SKM-1 treated with dmso at 0.1 percent for 144 hours (cell line): Measurements from ENCODE around the gene C14orf93.

ENCODE experiments used
- DNase-seq: peaks from one replicate; lab custom pipeline; 2025; ENCODE audit not compliant: unreplicated experiment; lab: John Stamatoyannopoulos, UW

The C14orf93 gene

GRCh38 chr14:23045419-23046357 lies 35.7 kb upstream of the C14orf93 start:
- DNase-seq, result no peak

DNA sequence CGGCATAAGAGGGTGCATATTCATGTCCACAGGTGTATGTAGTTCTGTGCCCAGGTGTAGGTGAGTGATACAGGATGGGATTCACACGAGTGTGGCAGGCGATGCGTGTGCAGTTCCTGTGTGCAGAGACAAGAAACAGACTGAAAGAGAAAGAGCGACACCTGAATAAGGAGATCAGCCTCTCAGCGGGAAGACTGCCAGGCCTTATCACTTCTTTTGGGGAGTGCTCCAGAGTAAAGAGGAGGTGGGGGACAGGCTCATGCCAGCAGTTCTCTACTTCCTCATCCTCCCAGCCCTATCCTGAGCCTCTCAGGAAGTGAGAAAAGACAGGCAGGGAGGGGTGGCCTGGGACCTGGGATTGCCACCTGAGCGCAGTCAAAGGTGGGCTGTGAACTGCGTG lies 34.9 kb upstream of the C14orf93 start:
- no peak for DNase-seq

DNA sequence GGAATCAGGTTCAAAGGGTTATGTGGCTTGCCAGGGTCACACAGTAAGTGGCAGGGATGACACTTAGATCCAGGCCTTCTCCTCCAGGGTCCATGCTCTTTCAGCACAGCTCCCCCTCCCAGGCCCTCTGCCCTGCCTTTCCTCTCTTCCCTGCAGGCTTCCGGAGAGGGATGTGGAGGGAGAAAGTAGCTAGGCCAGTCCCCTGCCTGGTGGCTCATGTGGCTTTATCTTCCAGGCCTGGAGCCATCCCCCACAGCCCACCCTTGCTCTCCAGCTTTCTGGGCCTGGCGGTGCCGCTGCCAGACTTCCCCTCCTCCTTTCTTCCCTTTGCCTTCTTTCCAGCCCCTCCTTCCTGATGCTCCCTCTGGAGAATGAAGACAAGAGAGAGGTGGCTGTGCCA lies 33.8 kb upstream of the C14orf93 start:
- no peak for DNase-seq

DNA sequence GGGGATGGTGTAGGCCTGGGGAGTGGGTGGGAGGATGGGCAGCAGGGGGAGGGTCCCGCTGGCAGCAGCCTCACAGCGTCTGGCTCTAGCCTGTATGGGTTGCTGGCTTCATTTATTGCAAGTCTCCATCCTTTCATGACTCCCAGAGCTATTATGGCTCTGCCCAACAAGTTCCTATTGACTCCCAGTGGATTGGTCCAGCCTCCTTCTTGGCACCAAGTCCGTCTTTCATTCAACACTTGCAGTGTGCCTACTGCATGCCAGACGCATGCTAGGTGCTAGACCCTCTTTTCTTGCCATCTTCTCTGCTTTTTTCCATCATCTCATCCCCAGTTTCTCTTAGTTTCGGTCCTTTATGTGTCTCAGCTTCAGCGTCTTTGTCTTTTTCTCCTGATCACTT lies 33.2 kb upstream of the C14orf93 start:
- no peak for DNase-seq

- DNase-seq, result no peak
Observed at GRCh38 chr14:23042162-23042965, 32.4 kb upstream of the C14orf93 start, which contains the start of gene PSMB11. Gene PSMB11, plus strand, starts transcription at chr14:23042212. Its CDS starts 14 bp downstream, at chr14:23042226.

DNA sequence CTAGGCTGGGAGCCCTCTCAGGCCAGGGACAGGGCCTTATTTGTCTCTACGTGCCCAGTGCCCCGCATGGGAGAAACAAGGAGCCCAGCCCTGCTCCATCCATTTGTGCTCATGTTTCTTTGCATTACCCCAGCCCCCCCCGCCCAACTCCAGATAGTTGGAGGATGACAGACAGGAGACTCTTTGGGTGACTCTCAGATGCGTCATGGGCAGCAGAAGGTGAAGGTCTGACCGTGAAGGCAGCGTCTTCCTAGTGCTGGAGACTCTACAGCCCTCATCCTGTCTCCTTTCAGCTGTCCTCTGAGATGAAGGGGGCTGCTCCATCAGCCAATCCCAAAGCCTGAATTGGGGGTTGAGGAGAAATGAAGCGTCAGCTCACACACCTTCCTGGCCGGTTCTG lies 31.8 kb upstream of the C14orf93 start:
- DNase-seq, result no peak

- no peak for DNase-seq
Observed at GRCh38 chr14:23040100-23040499, 30.2 kb upstream of the C14orf93 start.

DNA sequence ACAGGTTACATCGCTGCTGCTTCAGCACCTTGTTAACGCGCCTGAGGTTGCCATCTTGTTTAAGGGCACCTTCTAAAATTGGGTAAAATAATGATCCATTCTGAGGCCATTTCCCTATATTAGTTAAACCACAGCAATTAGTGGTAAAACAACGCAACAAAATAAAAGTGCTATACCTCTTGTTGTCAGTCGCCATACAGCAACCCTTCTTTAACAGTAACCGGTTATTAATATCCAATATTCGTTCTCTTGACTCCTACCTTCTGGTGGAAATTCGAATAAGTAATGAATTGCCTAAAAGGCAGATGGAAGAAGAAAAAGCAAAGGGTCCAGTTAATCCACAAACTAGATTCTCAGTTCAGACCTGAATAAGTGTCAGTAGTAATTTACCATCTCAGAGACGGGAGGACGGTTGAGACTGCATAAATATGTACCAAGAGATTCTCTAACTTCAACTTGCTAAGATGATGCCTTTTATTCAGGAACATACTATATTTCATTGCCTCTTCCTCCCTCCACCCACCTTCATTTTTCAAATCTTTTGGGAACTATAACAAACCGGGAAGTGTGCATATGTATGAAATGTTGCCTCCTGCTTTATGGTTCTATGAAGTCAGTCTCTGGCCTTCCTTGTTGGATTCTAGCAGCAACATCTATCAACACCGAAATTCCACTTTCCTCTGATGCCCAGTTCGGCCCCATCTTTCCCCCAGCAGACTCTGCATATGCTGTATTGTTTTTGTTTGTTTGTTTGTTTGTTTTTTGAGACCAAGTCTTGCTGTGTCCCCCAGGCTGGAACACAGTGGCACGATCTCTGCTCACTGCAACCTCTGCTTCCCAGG lies 25.6 kb upstream of the C14orf93 start:
- DNase-seq, result no peak

DNA sequence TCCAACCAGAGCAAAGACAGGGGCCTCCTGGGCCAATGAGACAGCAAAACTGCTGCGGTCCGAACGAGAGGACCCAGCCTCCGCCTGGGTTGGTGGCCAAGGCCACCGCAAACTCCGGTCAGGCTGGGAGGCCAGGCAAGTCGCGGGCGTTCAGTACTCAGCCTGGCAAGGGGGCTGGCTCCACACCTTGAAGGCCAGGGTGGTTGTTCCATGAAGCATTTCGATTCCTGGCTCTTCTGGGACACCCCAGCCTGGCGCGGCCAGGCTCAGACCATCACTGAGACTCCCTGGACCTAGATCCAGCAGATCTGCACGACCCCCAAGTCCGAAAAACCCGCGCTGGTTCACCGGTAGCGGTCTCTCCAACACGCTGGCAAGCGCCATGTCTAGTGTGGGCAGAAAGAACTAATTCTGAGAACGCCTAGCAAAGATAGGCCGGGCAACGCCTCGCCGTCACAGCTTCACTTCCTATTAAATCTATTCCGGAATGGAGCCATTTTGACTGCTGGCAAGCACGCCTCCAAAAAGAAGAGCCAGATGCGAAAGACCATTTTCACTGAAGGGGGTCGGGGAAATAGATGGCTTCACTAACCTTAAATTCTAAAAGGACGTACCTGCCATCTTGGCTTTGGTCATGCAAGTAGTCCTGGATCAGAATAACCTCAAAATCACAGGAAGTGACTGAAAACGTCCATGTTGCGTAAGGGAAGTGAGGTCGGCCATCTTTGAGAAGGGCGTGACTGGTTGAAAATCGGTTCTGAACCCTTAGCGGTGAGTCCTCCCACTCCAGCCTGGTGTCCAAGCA lies 24.8 kb upstream of the C14orf93 start, which contains the start of gene PSMB5:
Gene PSMB5, minus strand, starts transcription at position 403 of the 805 bp plus-strand sequence. Its CDS starts 19 bp downstream, at position 384.
- no peak for DNase-seq

GRCh38 chr14:23033801-23034497 lies 24.0 kb upstream of the C14orf93 start:
- DNase-seq, result no peak

DNA sequence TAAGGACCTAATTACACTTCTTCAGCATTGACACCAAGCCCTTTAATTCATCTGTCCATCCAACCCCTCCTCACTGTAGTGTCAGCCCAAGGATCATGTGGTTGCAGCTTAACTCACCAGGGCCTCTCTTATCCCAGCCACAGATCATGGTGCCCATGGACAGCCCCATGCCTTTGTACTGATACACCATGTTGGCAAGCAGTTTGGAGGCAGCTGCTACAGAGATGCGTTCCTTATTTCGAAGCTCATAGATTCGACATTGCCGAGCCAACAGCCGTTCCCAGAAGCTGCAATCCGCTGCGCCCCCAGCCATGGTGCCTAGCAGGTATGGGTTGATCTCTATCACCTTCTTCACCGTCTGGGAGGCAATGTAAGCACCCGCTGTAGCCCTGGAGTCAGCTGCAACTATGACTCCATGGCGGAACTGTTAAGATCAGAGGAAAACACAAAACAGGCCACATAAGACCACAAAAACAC lies 23.3 kb upstream of the C14orf93 start:
- DNase-seq, result no peak

DNA sequence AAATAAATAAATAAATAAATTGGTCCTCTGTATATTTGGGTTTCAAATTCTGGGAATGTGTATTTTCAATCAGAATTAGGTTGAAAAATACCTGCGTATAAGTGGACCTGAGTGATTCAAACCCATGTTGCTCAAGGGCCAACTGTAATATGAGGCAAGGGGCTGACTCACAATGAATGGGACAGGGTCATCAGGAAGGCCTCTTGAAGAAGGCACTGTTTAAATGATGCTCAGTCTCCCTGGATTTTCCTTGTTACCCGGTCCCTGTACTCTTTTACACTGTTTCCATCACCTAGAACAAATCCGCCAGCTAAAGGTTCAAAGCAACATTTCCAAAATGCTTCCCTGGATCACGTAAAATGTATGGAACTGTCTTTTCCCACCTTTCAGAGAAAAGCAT lies 21.0 kb upstream of the C14orf93 start:
- no peak for DNase-seq

DNA sequence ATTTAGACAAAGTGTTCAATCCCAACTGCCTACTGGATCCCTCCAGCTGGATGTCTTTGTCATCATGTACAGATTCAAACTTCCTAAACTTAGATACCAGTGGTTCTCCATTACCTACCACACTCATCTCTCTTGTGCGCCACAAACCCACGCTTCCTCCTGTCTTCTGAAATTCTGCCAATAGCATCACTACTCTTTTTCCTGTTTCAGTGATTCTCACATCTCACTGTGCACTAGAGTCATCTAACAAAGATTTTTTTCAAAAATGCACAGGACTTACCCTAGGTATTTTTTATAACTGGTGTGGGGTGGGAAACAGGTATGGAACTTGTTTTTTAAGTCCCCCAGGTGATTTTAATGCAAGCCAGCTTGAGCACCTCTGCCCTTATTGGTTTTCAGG lies 18.9 kb upstream of the C14orf93 start:
- no peak for DNase-seq

DNA sequence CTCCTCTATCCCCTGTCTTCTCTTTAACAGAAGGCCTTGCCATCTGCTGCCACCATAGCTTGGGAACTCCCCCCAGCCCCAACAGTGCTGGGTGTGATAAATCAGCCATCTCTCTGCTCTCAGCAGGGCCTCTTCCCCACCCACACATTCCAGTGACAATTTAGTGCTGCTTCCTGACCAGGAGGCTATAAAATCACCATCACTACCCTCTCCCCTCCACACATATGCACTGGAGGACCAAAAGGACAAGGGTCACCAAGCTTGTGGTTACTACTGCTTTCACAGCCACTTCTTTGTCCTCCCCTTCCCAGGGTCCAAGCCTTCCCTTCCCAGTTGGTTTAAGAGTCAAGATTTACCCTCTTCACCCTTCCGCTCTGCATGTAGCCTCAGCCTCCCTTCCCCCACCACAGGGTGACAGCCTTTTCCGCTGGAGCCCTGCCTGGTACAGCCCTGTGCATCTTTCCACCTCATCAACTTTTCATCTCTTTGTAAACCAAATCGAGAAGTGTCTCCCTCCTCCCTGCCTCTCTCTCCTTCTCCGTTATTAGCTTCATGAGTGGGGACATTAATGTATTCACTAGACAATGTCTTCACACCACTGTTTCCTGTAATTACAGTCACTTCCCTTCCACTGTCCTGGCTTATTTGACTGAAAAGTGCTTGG lies 15.3 kb upstream of the C14orf93 start:
- no peak for DNase-seq

DNA sequence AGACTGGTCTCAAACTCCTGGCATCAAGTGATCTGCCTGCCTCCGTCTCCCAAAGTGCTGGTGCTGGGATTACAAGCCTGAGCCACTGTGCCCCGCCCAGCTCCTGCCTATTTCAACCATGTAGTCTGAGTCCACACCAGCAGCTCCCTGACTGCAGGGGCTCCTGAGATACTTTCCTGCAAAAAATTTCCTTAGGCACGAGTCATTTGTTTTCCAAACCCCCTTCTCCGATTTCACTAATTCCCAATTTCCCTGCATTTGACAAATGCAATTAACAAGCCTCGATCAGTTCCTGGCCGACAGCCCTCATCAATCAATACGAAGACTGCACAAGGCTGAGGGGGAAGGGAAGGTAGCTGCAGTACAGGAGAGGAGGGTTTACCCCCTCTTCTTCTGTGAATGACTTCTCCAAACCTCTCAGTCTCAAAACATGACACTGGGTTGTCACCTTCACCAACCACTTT lies 14.7 kb upstream of the C14orf93 start:
- no peak for DNase-seq

DNA sequence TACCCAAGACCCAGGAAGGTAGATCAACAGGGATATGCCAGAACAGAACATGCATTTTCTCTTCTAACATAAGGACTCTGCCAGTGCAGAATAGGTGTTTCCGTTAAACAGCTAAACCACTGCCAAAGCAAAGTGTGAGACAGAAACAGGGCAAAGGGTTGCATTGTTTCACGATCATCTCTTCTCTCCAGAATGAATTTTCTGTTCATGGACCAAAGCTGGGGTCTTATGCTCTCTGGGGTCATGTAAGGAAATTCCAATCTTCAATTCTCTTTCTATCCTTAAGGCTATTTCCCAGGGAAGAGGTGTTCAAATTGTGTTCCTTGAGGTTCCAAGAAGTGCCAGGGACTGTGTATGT lies 13.8 kb upstream of the C14orf93 start:
- DNase-seq, result no peak

DNA sequence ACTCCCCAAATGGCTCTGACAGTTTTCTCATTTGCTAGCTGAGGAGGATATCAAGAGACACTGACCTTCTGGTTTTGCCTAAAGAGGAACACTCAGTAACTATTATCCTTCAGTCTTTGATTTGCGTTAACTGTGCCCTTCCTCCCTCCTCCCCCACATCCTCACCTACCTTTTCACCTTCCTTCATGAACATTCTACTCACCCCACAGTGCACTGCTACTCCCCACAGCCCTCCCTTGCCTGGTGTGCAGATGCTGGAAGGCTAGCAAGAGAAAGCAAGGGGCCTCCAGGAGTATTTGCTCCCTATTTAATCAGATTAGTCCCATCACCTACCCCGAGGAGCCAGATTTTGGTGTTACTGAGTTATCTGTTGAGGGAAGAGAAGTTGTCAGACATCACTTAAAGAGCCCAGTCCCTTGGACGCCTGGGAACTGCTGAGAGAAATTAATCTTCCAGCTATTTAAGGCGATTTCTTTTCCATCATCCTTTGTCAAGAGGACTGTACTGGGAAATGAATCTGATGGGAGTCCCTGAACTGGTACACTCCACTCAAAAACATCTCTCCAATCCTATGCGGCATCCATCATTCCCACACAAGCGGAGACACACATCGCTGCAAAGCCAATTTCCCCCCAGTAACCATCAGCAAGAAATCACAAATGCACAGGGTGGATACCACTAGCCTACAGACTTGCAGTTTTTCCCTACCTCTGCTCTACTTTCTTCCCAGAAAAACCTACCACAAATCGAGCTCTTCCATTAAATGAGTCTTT lies 13.3 kb upstream of the C14orf93 start:
- no peak for DNase-seq

GRCh38 chr14:23021889-23022442 lies 12.0 kb upstream of the C14orf93 start:
- no peak for DNase-seq
